ENCODE results near the gene ORAI1.

GRCh38 chr12:121628037-121628436 is 1.7 kb downstream of the ORAI1 start:
- TF ChIP-seq, protein P1, sequence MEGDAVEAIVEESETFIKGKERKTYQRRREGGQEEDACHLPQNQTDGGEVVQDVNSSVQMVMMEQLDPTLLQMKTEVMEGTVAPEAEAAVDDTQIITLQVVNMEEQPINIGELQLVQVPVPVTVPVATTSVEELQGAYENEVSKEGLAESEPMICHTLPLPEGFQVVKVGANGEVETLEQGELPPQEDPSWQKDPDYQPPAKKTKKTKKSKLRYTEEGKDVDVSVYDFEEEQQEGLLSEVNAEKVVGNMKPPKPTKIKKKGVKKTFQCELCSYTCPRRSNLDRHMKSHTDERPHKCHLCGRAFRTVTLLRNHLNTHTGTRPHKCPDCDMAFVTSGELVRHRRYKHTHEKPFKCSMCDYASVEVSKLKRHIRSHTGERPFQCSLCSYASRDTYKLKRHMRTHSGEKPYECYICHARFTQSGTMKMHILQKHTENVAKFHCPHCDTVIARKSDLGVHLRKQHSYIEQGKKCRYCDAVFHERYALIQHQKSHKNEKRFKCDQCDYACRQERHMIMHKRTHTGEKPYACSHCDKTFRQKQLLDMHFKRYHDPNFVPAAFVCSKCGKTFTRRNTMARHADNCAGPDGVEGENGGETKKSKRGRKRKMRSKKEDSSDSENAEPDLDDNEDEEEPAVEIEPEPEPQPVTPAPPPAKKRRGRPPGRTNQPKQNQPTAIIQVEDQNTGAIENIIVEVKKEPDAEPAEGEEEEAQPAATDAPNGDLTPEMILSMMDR (conservative IDR thresholded peaks at IDR 0.05) = no peak
- no peak for TF ChIP-seq EZH2 (IDR thresholded peaks at IDR 0.05; ENCODE audit: low read depth)
